GM19395 (cell line): Measurements from ENCODE around the gene CTSF.
"Not testable (repeated sequence)": the region's sequence is repeated elsewhere in the genome, so short reads cannot be mapped to it uniquely, and the experiment has no call there.

Source experiments
- ATAC-seq: cut with Tn5 transposase; IDR thresholded peaks from one replicate; pipeline ENCODE4 v1.9.1; 2021; ENCODE audit warnings: mild to moderate bottlenecking, moderate library complexity; ENCODE audit not compliant: unreplicated experiment

CTSF gene

DNA sequence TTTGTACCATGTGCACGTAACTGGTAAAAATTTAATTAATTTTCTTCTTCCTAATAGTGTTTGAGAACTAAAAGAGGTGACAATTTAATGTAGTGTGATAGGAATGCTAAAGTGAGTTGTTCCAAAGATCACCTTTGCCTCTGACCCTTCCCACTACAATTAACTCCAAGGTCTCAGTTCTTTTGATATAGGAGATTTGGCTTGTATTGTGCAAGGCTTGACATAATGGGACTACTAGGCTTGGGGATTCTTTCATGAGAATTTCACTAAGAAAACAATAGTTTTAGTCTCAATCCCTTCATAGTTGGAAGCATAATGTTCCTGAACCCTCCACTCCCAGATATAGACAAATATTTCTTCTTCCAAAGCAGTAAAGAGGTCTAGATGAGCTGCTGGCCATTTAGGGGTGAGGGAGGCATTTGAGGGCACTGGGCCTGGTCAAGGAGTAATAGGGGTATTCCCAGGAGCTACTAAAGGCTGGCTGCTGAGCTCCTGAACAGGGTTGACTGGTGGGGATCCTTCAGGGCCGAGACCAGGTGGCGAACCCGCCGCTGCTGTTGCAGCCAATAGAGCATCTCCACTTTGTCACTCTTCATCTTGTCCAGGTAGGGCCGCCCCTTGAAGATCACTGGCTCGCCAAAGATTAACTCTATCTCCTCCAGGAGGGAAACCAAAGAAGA lies 21.7 kb upstream of the CTSF start:
- ATAC-seq: no peak

GRCh38 chr11:66589315-66589714 lies 20.9 kb upstream of the CTSF start:
- not testable (repeated sequence) for ATAC-seq

DNA sequence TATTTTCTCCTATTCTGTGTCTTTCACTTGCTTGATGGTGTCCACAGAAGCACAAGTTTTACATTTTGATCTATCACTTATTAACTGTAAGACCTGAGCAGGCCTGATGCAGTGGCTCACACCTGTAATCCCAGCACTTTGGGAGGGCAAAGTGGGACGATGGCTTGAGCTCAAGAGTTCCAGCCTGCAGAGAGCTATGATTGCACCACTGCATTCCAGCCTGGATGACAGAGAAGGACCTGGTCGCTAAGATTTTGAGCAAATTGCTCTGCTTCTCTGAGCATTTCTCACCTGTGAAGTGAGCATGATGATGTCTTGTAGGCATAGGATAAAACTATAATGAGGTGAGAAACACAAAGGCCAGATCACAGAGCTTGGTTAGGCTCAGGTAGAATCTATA lies 17.7 kb upstream of the CTSF start:
- no peak for ATAC-seq

DNA sequence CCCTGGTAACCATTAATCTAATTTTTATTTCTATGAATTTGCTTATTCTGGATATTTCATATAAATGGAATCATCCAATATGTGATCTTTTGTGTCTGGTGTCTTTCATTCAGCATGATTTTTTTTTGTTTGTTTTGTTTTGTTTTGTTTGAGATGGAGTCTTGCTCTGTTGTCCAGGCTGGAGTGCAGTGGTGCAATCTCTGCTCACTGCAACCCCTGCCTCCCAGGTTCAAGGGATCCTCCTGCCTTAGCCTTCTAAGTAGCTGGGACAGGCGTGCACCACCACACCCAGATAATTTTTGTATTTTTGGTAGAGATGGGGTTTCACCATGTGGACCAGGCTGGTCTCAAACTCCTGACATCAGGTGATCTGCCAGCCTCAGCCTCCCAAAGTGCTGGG lies 17.0 kb upstream of the CTSF start:
- ATAC-seq: not testable (repeated sequence)

- not testable (repeated sequence) for ATAC-seq
Measured at GRCh38 chr11:66582565-66583147, 14.2 kb upstream of the CTSF start.

- ATAC-seq: no peak
Measured at GRCh38 chr11:66581261-66581660, 12.9 kb upstream of the CTSF start.

DNA sequence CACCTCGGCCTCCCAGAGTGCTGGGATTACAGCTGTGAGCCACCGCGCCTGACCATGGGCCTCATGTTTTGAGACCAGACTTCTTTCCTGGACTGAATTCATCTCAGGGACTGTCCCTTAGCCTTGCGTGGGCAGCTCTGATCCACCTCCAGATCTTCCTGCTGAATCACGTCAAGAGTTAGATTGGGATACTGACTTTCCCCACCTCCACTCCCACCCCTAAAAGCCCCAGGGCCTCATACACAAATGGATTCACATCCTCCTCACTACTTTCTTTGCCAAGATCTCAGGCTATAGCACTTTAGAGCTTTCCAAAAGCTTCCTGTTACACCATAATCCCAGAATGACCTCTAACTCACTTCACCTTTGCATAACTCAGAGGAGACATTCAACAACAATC lies 12.4 kb upstream of the CTSF start:
- ATAC-seq: no peak

- no peak for ATAC-seq
Measured at GRCh38 chr11:66579017-66579606, 10.7 kb upstream of the CTSF start.

GRCh38 chr11:66570850-66571180 lies 2.4 kb upstream of the CTSF start:
- no peak for ATAC-seq

GRCh38 chr11:66570079-66570849 lies 1.9 kb upstream of the CTSF start:
- no peak for ATAC-seq

- ATAC-seq: no peak
Measured at GRCh38 chr11:66569076-66569475, 670 bp upstream of the CTSF start.

DNA sequence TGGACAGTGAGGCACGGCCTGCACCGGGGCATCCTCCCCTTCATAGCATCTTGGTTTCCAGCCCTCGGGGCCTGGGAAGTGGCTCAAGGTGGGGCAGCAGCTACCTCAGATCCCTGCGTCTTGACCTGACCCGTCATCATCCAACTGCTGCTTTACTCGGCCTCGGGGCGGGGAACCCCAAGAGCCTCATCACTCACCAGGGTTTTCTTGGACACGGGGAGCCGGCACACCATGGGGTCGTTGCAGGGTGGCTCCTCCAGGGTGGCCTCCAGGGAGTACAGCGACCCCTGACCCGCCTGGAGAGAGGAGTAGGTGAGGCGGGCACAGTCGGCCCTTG lies 651 bp downstream of the CTSF start:
- ATAC-seq: no peak

DNA sequence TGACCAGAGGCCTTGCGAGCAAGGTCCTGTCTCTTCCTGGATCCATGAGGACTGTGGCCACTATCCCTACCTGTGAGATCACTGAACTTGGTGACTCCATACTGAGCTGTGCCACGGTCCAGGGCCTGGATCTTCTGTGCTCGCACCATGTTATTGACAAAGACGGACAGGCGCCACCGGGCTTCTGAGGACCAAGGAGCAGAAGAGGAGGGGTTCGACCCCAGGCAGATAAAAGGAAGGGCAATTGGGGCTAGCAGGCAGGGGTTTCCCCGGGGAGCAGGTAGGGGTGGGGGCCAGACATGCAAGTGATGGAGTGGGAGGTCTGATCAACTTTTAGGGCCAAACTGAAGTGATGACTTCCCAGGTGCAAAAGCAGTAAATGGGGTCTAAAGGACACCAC lies 2.2 kb downstream of the CTSF start:
- ATAC-seq: no peak

- ATAC-seq: no peak
Measured at GRCh38 chr11:66564984-66565383, 3.4 kb downstream of the CTSF start.

- ATAC-seq: no peak
Measured at GRCh38 chr11:66564538-66564937, 3.9 kb downstream of the CTSF start.

DNA sequence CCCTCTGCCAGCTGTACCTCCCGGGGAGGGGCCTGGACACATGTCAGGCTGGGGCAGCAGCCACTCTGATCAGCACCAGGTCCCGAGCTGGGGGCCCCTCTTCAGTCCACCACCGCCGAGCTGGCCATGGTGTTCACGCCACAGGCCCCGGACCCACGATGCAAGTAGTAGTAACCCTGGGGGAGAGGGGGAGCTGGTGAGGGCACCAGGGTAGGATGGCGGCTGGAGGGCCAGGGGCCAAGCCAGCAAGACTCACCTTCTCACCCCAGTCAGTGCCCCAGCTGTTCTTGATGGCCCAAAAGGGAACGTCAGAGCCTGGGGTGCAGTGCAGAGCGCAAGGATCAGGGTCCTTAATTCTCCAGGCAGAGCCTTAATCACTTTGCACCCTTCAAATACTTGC lies 4.6 kb downstream of the CTSF start:
- ATAC-seq: no peak

- ATAC-seq: no peak
Measured at GRCh38 chr11:66562907-66563583, 5.4 kb downstream of the CTSF start.

DNA sequence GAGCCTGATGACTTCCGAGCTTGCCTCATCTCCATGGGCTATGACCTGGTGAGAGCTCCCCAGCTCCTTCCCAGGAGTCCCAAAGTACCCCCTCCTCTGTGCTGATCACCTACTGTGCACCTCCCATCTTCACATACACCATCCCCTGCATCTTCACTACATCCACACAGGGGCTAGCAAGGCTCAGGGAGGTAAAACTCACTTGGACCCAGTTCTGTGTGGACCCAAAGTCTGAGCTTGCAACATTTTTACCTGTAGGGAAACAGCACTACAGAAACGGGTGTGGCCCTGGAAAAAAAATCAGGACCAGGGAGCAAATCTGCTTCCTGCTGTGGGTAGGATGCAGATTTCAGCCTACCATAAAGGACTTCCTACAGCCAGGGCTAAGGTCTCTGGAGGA lies 6.1 kb downstream of the CTSF start:
- ATAC-seq: no peak

DNA sequence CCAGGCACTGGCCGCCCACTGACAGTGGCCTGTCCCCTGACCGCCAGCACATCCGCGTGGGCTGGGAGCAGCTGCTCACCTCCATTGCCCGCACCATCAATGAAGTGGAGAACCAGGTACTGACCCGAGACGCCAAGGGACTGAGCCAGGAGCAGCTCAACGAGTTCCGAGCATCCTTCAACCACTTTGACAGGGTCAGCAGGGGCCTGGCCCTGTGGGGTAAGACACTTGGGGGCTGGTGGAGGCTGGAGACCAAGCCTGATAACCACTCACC lies 6.5 kb downstream of the CTSF start:
- no peak for ATAC-seq

DNA sequence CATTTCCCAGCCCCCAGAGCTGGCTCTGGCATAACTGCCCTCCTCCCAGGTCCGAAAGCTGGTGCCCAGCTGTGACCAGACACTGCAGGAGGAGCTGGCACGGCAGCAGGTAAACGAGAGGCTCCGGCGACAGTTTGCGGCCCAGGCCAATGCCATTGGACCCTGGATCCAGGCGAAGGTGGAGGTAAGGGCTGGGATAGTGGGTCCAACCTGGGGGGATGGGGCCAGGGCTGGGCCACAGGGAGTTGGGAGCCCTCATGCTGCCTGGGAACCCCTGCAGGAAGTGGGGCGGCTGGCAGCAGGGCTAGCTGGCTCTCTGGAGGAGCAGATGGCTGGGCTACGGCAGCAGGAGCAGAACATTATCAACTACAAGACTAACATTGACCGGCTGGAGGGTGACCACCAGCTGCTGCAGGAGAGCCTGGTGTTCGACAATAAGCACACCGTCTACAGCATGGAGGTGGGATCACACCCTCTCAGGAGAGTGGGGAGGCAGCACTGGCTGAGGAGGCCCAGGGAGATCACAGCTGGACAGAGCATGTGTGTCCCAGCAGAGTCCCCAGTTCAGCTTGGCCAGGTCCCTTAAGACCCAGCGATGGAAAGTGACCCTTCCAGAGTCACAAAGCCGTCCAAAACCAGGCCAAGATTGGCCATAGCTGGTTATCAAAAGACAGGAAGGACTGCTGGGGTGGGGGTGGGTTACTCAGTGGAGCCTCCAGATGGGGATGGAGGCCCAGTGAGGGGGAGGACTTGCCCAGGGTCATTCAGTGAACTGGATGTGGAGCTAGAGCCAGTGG lies 7.0 kb downstream of the CTSF start:
- ATAC-seq: no peak
